T-helper 2 cell treated with Interferon-gamma antibody and Interleukin-4, amounts not matched to agents 100 ng/mL and 5 ng/mL, for 36 hours (primary cell): Measurements from ENCODE around the gene ALOXE3. TPM values are rescaled to one million over a fixed set of nuclear protein-coding genes. Genes with fewer than 3 reads are reported as not detected.

Experiments used
- intact Hi-C: fragments of 100-400 bp; cut with micrococcal nuclease; formaldehyde crosslinking; loops from one replicate; pipeline ENCODE4 v1.15.1; 2023
- total RNA-seq: library from RNA; stranded (reverse); gene quantifications from 2 replicates; pipeline ENCODE4 v1.2.3, GENCODE V29; 2022

Gene ALOXE3
- not detected in 2 replicates for total RNA-seq

- intact Hi-C loops: no loop called here
Measured at GRCh38 chr17:8117980-8118768, at the start of gene ALOXE3. TSS of gene ALOXE3 (minus strand) at chr17:8118514. CDS start at chr17:8117990, 524 bp downstream.

DNA sequence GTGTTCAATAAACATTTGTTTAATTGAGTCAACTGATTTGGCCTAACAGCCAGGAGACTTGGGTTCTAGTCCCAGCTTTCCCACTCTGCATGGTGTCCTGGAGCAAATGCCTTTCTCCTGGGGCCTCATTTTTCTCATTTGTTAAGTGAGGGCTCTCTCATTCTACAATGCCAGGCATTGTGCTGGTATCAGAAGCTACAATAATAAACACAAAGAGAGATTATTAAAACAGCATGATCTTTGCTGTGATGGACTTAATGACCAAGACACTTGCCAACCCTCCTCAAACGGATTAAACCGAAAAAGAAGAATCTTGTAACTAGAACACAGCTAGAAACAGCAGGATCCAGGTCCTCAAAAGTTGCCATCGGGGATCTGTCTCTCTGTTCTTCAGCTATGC, 49.2 kb upstream of the ALOXE3 start:
- intact Hi-C loops: no loop called here

- intact Hi-C loops: no loop called here
Measured at GRCh38 chr17:8166731-8167130, 48.4 kb upstream of the ALOXE3 start.

DNA sequence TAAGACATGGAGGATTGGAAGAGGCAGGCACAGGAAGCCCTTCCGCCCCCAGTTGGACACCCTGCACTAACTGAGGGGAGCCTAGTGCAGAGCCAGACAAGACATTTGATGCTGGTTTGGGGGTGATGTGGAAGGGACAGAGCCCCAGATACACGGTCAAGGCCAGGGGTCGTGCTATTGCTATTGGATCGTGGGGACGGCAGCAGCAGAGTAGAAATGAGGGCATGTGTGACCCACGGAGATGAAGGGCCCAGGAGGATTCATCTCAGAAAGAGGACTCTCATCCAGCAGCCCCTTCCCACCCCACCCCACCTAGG, 46.5 kb upstream of the ALOXE3 start:
- intact Hi-C loops: loop anchor here (1.0 kb wide), 1 partner anchor 9 kb away; no protein-coding TSS in a partner anchor

DNA sequence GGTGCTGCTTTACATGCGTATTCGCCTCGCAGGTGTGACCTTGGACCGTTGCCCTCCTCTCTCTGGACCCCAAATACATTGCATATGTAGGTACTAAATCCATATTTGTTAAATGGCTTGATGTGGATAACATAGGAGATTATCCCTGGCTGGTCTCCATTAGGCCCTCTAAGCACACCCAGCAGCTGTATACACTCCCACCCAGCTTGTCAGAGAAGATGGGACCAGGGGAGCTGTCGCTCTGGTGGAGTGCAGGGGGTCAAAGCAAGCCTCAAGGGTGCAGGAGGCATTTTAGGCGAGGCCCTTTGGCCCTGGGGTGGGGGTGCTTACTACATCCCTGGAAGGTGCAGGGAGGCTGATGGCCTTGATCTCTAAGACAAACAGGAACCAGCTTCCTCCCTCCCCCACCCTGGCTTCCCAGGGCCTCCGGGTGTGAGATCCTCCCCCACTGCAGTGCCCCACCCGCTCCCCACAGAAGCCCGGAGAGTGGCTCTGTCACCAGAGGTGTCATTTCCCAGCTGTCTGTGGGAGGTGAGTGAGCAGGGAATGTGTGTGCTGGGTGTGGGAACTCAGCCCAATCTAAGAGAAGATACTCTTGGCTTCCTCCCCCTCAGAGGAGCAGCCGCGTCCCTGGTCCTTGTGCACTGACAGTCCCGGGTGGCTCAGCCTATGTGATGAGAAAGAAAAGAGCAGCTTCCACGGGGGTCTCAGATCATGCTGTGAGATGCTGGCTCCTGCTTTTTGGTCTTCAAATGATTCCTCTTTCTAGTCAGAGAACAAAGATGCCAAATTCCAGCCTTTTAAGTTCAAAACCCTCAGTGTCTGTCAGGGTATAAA, 45.9 kb upstream of the ALOXE3 start:
- intact Hi-C loops: loop anchor here (1.0 kb wide), 1 partner anchor 9 kb away; no protein-coding TSS in a partner anchor

DNA sequence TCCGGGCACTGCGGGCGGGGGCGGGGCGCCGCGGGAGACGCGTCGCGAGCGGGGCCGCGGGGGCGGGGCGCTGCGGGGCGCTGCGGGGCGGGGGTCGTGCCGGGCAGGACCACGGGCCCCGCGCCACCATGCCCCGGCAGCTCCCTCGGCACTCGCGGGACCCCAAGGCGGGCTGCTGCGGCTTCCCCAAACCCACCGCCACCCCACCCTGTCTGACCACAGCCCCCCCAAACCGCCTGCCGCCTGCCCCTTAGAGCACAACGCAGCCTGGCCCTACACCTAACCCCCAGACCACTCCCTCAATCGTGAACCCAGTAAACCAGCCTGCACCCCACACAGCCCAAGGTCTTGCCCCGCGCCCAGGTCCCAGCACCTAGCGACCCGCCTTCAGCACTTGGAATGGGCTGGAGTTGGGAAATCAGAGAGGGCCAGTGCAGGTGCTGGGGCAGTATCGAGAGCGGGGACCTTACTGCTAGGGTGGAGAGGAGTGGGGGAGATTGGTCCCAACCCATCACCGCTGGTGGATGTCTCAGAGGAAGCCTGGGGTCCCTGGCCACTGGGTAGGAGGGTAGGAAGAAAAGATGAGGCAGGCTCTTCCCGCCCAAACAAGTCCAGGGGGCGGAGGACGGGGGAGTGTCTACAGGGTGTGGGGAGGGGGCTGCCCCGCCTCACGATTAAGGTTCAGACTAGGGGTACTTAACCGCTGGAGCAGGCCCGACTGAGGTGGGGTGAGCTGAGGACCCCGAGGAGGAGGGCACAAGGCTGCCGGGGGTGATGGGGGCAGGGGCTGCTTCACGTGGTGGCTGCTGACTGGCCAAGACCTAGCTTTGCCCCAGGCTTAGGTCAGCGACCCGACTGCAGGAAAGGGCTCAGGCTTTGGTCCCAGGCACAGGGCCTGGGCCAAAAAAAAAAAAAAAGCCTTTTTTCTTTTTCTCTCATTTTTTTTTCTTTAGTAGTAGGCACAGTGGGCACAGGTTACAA, 45.0 kb upstream of the ALOXE3 start:
- intact Hi-C loops: no loop called here

DNA sequence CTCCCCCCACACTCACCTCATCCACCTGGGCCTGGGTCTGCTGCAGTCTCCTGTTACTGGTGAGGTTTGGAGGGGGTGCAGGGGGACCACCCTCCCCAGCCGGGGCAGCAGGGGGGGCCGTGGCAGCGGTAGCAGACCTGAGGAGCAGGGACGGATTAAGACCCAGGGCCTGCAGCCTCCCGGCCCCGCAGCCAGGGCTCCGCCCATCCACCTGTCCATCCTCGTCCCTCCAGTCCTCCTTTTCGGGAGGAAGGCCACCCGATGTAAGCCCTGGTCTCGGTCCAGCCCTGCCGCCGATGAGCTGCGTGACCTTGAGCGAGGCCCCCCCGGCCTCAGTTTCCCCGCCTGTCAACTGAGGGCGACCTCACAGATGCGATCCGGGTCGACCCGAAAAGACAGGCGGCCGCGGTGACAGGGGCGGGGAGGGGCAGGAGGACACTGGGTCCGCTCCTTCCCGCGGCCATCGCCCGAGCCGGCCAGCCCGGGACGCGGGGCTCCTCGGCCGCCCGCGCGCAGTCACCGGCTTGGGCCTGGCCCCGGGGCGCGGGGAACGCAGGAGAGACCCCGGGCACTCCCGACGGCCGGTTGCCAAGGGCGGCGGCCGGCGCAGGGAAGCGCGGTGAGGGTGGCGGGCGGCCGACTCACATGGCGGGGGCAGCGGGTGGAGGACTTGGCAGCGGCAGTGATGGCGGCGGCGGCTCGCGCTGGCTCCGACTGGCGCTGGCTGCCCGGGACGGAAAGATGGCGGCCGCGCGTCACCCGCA, 44.1 kb upstream of the ALOXE3 start, which contains the start of gene VAMP2:
Gene VAMP2 (minus strand): TSS at position 716 of the 764 bp plus-strand sequence. CDS start 69 bp downstream, at position 647.
- intact Hi-C loops: no loop called here

DNA sequence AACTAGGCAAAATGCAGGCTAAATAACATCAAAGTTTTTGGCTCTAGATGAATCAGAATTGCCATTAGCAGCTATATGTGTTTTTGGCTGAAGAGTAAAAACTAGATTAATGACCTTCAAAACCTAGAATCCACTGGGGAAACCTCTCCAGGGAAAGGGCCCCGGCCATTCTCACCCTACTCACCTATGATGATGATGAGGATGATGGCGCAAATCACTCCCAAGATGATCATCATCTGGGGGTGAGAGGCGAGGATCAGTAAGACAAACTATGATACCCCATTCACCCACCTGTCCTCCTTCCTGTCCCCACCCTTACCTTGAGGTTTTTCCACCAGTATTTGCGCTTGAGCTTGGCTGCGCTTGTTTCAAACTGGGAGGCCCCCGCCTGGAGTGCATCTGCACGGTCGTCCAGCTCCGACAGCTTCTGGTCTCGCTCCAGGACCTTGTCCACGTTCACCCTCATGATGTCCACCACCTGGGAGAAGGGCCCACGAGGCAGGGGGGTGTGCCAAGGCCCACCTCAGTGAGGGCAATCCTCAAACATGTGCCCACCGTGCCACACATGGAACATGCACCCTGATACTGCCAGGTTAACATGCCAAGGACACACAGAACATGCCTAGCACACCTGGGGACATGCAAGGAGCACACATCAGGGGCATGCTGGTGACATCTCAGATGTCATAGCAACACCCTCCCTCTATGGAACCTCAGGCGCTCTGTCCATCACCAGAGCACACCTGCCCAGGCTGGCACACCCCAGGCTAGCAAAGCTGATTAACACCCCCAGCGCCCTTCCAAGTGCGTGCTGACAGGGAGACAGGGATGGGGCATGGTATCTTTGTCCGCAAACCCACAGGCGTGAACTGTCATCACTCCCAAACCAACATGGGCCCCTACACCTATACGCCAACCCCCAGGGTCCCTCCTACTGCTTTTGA, 43.2 kb upstream of the ALOXE3 start:
- intact Hi-C loops: no loop called here

DNA sequence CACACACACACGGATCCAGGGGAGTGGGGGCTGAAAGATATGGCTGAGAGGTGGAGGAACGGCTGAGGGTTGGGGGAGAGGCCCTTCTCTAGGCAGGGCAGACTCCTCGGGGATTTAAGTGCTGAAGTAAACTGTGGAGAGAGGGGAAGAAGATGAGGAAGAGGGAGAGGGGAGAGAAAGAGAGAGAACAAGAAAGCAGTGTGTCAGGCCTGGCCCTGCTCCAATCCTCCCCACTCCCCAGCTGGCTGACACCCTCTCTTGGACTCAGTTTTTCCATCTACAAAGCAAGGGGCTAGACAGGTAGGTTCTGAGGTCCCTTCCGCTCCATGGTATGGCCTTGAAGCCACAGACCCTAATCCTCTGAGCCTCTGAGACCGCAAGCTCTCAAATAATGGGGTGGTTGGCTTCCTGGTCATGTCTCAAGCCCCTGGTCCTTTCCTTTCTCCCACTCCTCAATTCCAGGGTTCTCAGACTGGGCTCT, 42.5 kb upstream of the ALOXE3 start:
- intact Hi-C loops: no loop called here

GRCh38 chr17:8160224-8160577, 41.9 kb upstream of the ALOXE3 start:
- intact Hi-C loops: no loop called here

DNA sequence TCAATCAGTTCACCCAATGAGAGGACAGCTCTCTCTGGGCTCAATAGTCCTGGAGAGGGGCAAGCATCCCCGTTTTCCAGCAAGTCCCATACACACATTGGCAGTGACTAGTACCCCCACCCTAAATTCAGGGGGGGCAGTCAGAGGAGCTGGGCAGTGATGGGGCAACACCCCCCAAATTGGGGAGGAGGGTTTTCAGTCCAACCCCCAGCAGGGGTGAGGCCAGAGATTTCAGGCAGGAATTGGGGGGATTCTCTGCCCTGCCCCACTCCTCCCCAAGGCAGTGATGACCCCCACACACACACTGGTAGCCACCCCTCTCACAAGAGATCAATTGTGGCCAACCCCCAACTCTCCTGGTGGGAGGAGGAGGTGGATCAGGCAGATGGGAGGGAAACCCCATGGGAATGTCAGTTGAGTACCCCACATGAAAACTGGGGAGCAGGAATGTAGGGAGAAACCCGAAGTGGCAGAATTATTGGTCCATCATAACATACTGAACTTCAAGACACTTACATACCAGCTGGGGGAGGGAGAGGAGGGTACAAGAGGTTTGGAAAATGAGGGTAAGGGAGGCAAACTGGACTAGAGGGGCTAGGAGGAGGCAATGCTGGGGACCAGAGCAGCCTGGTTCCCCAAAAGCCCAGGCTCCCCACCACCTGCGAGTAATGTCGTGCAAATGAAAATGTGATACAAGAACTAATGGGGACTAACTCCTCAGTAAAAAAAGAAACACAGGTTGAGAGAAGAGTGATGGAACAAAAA, 41.3 kb upstream of the ALOXE3 start:
- intact Hi-C loops: loop anchor here (10.0 kb wide), 2 partner anchors 275 to 925 kb away; partner anchors contain the start of genes CHD3, DVL2 and PHF23

- intact Hi-C loops: loop anchor here (10.0 kb wide), 2 partner anchors 274 to 924 kb away; partner anchors contain the start of genes CHD3, DVL2 and PHF23
Measured at GRCh38 chr17:8159032-8159400, 40.7 kb upstream of the ALOXE3 start.

GRCh38 chr17:8158267-8159031, 40.1 kb upstream of the ALOXE3 start:
- intact Hi-C loops: loop anchor here (10.0 kb wide), 2 partner anchors 274 to 924 kb away; partner anchors contain the start of genes CHD3, DVL2 and PHF23

GRCh38 chr17:8156246-8156992, 38.1 kb upstream of the ALOXE3 start:
- intact Hi-C loops: loop anchor here (1.0 to 10.0 kb wide), 10 partner anchors 16 to 922 kb away; partner anchors contain the start of genes CHD3, CTC1, DVL2 and PHF23

DNA sequence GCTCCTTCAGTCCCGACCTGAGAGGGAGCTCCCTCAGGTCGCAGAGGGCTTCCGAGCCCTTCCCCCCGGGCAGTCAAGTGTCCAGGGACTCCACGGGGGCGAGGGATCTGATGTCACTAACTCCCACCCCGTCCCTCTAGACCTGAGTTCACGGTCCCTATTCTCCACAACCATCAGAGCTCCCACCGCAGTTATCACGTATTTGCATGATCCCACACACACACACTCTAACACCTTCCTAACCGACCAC, 37.6 kb upstream of the ALOXE3 start:
- intact Hi-C loops: loop anchor here (1.0 to 10.0 kb wide), 10 partner anchors 17 to 921 kb away; partner anchors contain the start of genes CHD3, CTC1, DVL2 and PHF23

DNA sequence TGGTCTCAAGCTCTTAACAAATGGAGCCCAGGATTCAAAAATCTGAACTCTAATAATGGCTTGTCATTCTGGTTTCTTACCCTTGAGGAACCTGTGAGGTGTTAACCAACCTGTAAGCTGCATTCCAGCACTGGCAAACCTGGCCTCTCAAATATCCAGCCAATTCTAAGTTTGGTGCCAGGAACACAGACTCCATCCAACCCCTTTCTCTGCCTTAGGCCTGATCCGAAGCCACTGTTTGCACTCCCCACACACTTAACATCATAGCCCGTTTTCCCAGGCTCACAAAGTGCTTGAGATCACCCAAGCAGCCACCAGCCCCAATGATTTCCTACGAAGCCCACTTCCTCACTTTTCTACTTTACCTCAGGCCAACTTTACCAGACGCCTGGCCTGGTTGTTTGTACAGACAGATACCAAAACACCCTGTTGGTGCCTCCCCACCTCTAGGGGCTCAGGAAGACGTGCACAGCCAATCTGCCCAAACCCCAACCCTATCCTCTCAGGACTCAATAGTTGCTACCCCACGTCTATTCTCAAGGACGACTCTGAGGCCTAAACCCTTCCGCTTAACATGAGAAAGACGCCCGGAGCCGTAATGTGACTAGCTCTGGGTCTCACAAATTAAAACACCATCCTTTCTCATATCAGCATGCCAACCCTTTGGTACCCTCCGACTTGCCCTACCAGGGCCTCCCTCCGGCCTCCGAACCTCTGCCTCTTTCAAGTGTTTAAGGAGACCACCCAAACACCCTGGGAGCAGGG, 37.1 kb upstream of the ALOXE3 start:
- intact Hi-C loops: loop anchor here (10.0 kb wide), 2 partner anchors 271 to 921 kb away; partner anchors contain the start of genes CHD3, DVL2 and PHF23
